ENCODE measurements around the gene PCGF1. TPM values are rescaled to one million over a fixed set of nuclear protein-coding genes. Genes with fewer than 3 reads are reported as not detected.
A peak's percentile ranks its signal among the peaks of the same experiment; 100 is the strongest.

The PCGF1 gene
- total and polyA plus RNA-seq, 9 of the 15 experiments (the other 6 are each of a cell fraction or from before 2014, with no cell fraction given) = 20.3 to 45.7 (median 29.3) TPM

DNA sequence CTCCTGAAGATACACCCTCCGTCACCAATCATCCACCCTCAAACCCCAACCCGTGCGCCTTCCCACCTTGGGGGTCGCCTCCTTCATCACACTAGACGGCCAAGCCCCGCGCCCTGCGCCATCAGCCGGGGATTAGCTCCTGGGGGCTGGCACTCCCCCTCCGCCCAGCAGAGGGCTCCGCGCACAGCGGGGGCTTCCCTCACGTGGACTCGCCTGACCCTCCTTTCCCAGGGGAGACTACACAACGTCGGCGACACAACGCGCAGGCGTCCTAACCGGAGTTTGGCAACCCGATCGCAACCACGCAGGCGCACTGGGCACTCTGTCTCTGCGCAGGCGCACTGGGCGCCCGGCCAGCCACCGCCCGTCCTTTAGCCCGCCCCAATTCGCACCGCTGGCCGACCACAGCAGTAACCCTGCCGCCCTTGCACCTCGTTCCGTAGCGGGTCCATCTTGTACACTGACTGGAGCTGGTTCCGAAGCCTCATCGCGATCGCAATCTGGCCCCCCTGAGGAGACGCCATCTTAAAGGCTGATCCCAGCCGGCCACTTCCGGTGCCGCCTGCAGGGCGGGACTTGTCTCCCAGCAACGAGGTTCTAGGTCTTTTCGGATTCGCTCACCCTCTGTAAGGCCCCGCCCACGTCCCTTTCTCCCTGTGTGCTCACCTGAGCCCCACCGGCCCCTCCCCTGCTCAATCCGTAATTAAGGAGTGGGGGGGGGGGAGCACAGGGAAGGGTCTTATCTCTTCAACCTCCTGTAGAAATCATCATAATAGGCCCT is at the start of gene PCGF1 (continued):
- TF ChIP-seq, protein P1, sequence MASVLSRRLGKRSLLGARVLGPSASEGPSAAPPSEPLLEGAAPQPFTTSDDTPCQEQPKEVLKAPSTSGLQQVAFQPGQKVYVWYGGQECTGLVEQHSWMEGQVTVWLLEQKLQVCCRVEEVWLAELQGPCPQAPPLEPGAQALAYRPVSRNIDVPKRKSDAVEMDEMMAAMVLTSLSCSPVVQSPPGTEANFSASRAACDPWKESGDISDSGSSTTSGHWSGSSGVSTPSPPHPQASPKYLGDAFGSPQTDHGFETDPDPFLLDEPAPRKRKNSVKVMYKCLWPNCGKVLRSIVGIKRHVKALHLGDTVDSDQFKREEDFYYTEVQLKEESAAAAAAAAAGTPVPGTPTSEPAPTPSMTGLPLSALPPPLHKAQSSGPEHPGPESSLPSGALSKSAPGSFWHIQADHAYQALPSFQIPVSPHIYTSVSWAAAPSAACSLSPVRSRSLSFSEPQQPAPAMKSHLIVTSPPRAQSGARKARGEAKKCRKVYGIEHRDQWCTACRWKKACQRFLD (CRISPR knock-in tag; IDR thresholded peaks at IDR 0.05) = peak; percentile 89
- TF ChIP-seq, protein P2, sequence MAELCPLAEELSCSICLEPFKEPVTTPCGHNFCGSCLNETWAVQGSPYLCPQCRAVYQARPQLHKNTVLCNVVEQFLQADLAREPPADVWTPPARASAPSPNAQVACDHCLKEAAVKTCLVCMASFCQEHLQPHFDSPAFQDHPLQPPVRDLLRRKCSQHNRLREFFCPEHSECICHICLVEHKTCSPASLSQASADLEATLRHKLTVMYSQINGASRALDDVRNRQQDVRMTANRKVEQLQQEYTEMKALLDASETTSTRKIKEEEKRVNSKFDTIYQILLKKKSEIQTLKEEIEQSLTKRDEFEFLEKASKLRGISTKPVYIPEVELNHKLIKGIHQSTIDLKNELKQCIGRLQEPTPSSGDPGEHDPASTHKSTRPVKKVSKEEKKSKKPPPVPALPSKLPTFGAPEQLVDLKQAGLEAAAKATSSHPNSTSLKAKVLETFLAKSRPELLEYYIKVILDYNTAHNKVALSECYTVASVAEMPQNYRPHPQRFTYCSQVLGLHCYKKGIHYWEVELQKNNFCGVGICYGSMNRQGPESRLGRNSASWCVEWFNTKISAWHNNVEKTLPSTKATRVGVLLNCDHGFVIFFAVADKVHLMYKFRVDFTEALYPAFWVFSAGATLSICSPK (IDR thresholded peaks at IDR 0.05; ENCODE audit: borderline replicate concordance) = no peak
- TF ChIP-seq, protein P3, sequence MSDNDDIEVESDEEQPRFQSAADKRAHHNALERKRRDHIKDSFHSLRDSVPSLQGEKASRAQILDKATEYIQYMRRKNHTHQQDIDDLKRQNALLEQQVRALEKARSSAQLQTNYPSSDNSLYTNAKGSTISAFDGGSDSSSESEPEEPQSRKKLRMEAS (CRISPR knock-in tag; IDR thresholded peaks at IDR 0.05) = peak; percentile 81
- TF ChIP-seq CTBP1 (IDR thresholded peaks at IDR 0.05; ENCODE audit: borderline replicate concordance) = peak; percentile 25
- no peak for TF ChIP-seq ZFP36 (IDR thresholded peaks at IDR 0.05; ENCODE audit: low read depth, low read length, partially characterized antibody)
- TF ChIP-seq ZNF282 (CRISPR knock-in tag; IDR thresholded peaks at IDR 0.05) = no peak
- TF ChIP-seq, protein P4, sequence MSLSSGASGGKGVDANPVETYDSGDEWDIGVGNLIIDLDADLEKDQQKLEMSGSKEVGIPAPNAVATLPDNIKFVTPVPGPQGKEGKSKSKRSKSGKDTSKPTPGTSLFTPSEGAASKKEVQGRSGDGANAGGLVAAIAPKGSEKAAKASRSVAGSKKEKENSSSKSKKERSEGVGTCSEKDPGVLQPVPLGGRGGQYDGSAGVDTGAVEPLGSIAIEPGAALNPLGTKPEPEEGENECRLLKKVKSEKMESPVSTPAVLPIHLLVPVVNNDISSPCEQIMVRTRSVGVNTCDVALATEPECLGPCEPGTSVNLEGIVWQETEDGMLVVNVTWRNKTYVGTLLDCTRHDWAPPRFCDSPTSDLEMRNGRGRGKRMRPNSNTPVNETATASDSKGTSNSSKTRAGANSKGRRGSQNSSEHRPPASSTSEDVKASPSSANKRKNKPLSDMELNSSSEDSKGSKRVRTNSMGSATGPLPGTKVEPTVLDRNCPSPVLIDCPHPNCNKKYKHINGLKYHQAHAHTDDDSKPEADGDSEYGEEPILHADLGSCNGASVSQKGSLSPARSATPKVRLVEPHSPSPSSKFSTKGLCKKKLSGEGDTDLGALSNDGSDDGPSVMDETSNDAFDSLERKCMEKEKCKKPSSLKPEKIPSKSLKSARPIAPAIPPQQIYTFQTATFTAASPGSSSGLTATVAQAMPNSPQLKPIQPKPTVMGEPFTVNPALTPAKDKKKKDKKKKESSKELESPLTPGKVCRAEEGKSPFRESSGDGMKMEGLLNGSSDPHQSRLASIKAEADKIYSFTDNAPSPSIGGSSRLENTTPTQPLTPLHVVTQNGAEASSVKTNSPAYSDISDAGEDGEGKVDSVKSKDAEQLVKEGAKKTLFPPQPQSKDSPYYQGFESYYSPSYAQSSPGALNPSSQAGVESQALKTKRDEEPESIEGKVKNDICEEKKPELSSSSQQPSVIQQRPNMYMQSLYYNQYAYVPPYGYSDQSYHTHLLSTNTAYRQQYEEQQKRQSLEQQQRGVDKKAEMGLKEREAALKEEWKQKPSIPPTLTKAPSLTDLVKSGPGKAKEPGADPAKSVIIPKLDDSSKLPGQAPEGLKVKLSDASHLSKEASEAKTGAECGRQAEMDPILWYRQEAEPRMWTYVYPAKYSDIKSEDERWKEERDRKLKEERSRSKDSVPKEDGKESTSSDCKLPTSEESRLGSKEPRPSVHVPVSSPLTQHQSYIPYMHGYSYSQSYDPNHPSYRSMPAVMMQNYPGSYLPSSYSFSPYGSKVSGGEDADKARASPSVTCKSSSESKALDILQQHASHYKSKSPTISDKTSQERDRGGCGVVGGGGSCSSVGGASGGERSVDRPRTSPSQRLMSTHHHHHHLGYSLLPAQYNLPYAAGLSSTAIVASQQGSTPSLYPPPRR (CRISPR knock-in tag; IDR thresholded peaks at IDR 0.05; ENCODE audit: borderline replicate concordance) = 0 out of 2 replicates have a peak, but pooled peaks have one; percentile 27
- TF ChIP-seq HMGN3 (IDR thresholded peaks at IDR 0.05; ENCODE audit: borderline replicate concordance, extremely low read depth, insufficient read length, low read depth, low read length) = peak; percentile 83
- peak; percentile 75 for TF ChIP-seq TBP (optimal IDR thresholded peaks at IDR 0.05; ENCODE audit: low read depth, low read length)
- TF ChIP-seq ZBTB17 (CRISPR knock-in tag; IDR thresholded peaks at IDR 0.05) = peak; percentile 75
- TF ChIP-seq TAF15 (IDR thresholded peaks at IDR 0.05; ENCODE audit: low read depth, low read length) = no peak
- no peak for TF ChIP-seq XRCC3 (IDR thresholded peaks at IDR 0.05)
- TF ChIP-seq CXXC5 (CRISPR knock-in tag; IDR thresholded peaks at IDR 0.05) = peak; percentile 74
- no peak for TF ChIP-seq POLR3G (IDR thresholded peaks at IDR 0.05; ENCODE audit: extremely low read depth, insufficient read length, insufficient replicate concordance)

Data from K562 (cell line).